Small intestine (tissue), 7 donors: ENCODE results near the gene TH. TPM values are rescaled to one million over a fixed set of nuclear protein-coding genes. Genes with fewer than 3 reads are reported as not detected.

Experiments
- DNase-seq, 2 donors: peaks; one replicate each; pipeline versions ENCODE4 v3.0.0 to v3.0.0-alpha.2; 2013
- FAIRE-seq: peaks from 2 replicates; lab custom pipeline; 2012; peaks lifted over from hg19 to GRCh38; lab: Jason Lieb, UNC
- H3K27ac ChIP-seq, 3 donors: one replicate each; pipeline ENCODE4 v1.5.1; 2013; ENCODE audit warnings: low read length in 2 of 3, mild to moderate bottlenecking in 2 of 3, control low read depth in 1 of 3, inconsistent platforms in 1 of 3, low read depth in 1 of 3, moderate library complexity in 1 of 3
- H3K27me3 ChIP-seq, 3 donors: one replicate each; pipeline ENCODE4 v1.6.1; 2013; ENCODE audit warnings: low read length in 3 of 3, inconsistent platforms in 1 of 3; ENCODE audit not compliant: control insufficient read depth in 3 of 3, insufficient read depth in 3 of 3
- H3K36me3 ChIP-seq, 3 donors: one replicate each; pipeline ENCODE4 v1.6.1; 2013; ENCODE audit warnings: low read length in 3 of 3, inconsistent platforms in 1 of 3, low read depth in 1 of 3, mild to moderate bottlenecking in 1 of 3, moderate library complexity in 1 of 3; ENCODE audit not compliant: control insufficient read depth in 3 of 3, insufficient read depth in 2 of 3
- H3K4me1 ChIP-seq, 3 donors: one replicate each; pipeline ENCODE4 v1.6.1; 2013; ENCODE audit warnings: low read length in 2 of 3, inconsistent platforms in 1 of 3, low read depth in 1 of 3, mild to moderate bottlenecking in 1 of 3, moderate library complexity in 1 of 3; ENCODE audit not compliant: control insufficient read depth in 3 of 3, insufficient read depth in 2 of 3
- H3K4me3 ChIP-seq, 3 donors: one replicate each; pipeline ENCODE4 v1.5.1; 2013; ENCODE audit warnings: low read length in 3 of 3, control low read depth in 1 of 3, inconsistent platforms in 1 of 3, low read depth in 1 of 3, mild to moderate bottlenecking in 1 of 3, moderate library complexity in 1 of 3
- H3K9me3 ChIP-seq, 2 donors: one replicate each; pipeline ENCODE4 v1.6.1; 2013; ENCODE audit warnings: low read depth in 1 of 2, low read length in 1 of 2; ENCODE audit not compliant: control insufficient read depth in 2 of 2, insufficient read depth in 1 of 2
- whole genome bisulfite sequencing, 3 donors: extraction: QIAGEN DNeasy Blood & Tissue Kit; methylation state at CpG; one replicate each; pipeline ENCODE4 v1.1.7; 2013; 5-methylcytosine and 5-hydroxymethylcytosine counted together
- polyA plus RNA-seq, 4 donors: library from polyadenylated mRNA; stranded (reverse) in 3 of 4; unstranded in 1 of 4; fragments of 200-250 nt in 3 of 4; fragments of 120-200 nt in 1 of 4; gene quantifications; one replicate each; pipeline versions ENCODE4 v1.2.1 to v1.2.3, GENCODE V29; 2013
- donor health status: healthy with polysubstance abuse.
- donor health status: control.
- donor health status: control.
- donor health status: Bipolar disorder and iron deficiency.
- donor health status: healthy.

TH gene
- polyA plus RNA-seq, 4 donors: 0.10 to 1.7 TPM; not detected in 2

DNA sequence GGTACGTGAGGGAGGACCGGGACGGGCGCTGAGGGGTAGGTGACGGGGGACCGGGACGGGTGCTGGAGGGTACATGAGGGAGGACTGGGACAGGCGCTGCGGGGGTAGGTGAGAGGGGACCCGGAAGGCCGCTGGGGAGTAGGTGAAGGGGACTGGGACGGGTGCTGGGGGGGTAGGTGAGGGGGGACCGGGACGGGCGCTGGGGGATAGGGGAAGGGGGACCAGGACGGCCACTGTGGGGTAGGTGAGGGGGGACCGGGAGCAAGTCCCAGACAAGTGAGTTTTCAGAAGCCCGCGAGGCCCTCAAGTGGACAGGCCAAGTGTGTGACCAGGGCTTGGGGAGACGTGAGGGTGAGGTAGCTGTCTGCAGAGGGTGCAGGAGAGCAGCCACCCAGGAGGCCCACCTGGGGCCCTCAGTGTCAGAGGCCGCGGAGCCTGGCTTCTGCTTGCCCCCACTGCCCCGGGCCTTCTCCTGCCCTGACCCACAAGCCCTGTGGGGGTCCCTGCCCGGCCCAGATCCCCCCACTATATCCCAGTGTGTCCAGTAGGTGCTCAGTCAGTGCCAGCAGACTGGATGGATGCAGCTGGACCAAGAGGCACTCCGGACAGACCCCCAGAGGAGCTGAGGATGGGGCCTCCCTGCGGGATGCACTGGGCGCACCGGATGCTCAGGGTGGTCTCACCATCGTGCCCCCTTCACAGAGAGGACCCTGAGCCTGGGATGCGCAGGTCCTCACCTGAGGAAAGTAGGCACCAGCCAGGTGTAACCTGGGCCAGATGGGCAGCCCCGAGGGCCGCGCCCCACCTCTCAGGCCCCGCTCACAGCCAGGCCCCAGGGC, 44.2 kb upstream of the TH start:
- Histone ChIP-seq H3K27me3 (no peaks in the 10 kb centered on the region), H3K27ac (no peak overlapping the region), H3K4me3 (no peak overlapping the region), H3K4me1 (peaks cover 2 to 59% (median 4%) of the 10 kb centered on the region in 3 donors), H3K36me3 (no peaks in the 10 kb centered on the region), H3K9me3 (peaks cover 0 to 4% of the 10 kb centered on the region in 2 donors)
- DNase-seq: no peak
- FAIRE-seq: no peak
- WGBS, 3 donors: 80 to 84% (median 83%) methylated on average over 31 to 34 of the region's 34 CpGs

DNA sequence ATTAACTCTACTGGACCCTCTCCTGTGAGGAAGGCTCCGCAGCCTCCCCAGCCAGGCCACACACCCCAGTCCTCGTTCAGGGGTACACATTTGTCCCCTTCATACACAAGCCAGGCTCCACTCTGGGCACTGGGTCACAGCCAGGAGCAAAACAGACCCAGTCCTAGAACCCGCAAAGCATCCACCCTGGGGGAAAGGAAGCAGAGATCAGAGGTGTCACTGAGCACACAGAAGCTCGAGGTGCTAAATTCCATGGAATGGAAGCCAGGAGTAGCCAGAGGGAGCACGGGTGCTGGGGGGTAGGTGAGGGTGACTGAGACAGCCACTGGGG, 43.6 kb upstream of the TH start:
- DNase-seq: no peak
- no peaks in the 10 kb centered on the region for H3K27me3 ChIP-seq
- no peak overlapping the region for H3K27ac ChIP-seq
- 75 to 86% (median 86%) methylated on average over 5 of the region's 5 CpGs for WGBS, 3 donors
- H3K4me1 ChIP-seq: peaks cover 2 to 61% (median 4%) of the 10 kb centered on the region in 3 donors
- no peak for FAIRE-seq
- no peaks in the 10 kb centered on the region for H3K9me3 ChIP-seq
- peaks cover 0 to 3% (median 0%) of the 10 kb centered on the region in 3 donors for H3K36me3 ChIP-seq
- no peak overlapping the region for H3K4me3 ChIP-seq

DNA sequence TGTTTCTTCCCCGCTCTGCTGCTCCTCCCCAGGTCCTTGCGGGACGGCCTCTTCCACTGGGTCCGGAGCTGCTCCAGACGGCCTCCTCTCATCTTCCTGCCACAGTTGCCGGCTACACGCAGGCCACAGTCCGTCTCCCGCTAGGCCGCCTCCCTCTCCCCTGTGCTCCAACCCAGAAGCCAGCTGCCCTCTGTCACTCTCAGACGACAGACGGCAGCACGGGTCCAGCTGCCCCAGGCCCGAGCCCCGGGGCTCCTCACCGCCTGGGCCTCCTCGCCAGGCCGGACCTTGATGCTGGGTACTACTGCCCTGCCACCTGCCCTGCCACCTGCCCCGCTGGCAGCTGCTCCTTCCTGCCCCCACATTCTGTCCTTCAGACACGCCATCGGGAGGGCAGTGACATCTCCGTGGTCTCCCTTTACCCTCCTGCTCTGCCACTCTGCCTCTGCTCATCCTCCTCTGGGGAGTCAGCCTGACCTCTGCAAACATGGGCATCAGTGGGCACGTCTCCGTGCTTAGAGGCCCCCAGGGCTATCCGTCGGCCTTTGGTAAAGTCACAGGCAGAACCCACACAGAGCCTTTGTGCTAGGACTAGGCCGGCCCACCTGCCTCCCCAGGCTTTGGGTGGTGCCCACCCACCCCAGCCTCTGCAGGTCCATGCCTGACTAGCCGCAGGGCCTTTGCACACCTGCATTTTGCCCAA, 43.1 kb upstream of the TH start:
- Histone ChIP-seq H3K9me3 (no peaks in the 10 kb centered on the region), H3K36me3 (peaks cover 0 to 4% (median 0%) of the 10 kb centered on the region in 3 donors), H3K27me3 (no peaks in the 10 kb centered on the region), H3K27ac (no peak overlapping the region), H3K4me3 (no peak overlapping the region), H3K4me1 (peaks cover 1 to 61% (median 4%) of the 10 kb centered on the region in 3 donors)
- DNase-seq (no peak), FAIRE-seq (no peak)
- 39 to 67% (median 56%) methylated on average over 28 of the region's 28 CpGs for WGBS, 3 donors

DNA sequence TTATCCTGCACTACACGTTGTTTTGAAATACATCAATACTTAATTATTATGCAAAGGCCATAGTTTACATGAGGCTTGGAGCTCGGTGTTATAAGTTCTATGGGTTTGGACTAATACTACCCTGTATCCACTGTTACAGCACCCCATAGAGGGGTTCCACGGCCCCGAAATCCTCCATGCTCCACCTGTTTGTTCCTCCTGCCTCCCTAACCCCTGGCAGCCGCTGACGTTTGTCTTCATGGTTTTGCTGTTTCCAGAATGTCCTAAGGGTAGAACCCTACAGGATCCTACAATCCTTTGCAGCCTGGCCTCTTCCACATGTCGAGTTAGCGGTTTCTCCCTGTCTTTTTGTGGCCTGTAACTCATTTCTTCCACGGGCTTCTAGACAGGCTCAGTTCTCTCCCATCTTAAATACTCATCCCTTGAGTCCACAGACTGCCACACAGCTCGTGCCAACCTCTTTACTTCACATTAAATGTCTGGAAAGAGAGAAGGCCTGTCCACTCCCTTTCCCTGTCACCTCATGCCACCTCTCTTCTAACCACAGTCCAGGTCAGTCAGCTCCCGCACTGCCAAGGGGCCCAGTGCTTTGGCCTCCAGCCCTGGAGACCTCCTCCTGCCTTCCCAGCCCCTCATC, 42.4 kb upstream of the TH start:
- Histone ChIP-seq H3K27me3 (no peaks in the 10 kb centered on the region), H3K4me3 (no peak overlapping the region), H3K4me1 (peaks cover 0 to 63% (median 2%) of the 10 kb centered on the region in 3 donors), H3K36me3 (peaks cover 0 to 4% (median 0%) of the 10 kb centered on the region in 3 donors), H3K27ac (no peak overlapping the region), H3K9me3 (no peaks in the 10 kb centered on the region)
- no peak for FAIRE-seq
- no peak for DNase-seq
- 54 to 77% (median 67%) methylated on average over 11 of the region's 11 CpGs for WGBS, 3 donors

DNA sequence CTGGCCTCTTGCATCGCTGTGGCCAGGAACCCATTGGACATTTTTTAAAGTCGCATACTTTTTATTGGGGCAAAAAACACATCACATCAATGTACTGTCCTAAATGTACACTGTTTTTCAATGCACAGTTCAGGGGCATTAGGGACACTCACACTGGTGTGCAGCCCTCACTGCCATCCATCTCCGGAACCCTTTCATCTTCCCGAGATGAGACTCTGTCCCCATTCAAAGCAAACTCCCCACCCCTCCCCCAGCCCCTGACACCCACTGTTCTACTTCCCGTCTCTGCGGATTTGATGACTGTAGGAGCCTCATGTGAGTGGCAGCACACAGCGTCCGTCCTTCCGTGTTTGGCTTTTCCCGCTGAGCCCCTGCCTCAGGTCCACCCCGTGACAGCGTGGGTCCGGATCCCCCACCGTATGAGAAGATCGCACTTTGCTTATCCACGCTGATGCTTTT, 41.8 kb upstream of the TH start:
- 14 to 44% (median 25%) methylated on average over 16 of the region's 16 CpGs for WGBS, 3 donors
- DNase-seq (peak in 1 of 2 donors; percentile 43), FAIRE-seq (no peak)
- H3K27me3 ChIP-seq: no peaks in the 10 kb centered on the region
- no peak overlapping the region for H3K4me3 ChIP-seq
- H3K27ac ChIP-seq: no peak overlapping the region
- peaks cover 0 to 4% (median 0%) of the 10 kb centered on the region in 3 donors for H3K36me3 ChIP-seq
- H3K9me3 ChIP-seq: no peaks in the 10 kb centered on the region
- H3K4me1 ChIP-seq: peaks cover 0 to 69% (median 2%) of the 10 kb centered on the region in 3 donors

DNA sequence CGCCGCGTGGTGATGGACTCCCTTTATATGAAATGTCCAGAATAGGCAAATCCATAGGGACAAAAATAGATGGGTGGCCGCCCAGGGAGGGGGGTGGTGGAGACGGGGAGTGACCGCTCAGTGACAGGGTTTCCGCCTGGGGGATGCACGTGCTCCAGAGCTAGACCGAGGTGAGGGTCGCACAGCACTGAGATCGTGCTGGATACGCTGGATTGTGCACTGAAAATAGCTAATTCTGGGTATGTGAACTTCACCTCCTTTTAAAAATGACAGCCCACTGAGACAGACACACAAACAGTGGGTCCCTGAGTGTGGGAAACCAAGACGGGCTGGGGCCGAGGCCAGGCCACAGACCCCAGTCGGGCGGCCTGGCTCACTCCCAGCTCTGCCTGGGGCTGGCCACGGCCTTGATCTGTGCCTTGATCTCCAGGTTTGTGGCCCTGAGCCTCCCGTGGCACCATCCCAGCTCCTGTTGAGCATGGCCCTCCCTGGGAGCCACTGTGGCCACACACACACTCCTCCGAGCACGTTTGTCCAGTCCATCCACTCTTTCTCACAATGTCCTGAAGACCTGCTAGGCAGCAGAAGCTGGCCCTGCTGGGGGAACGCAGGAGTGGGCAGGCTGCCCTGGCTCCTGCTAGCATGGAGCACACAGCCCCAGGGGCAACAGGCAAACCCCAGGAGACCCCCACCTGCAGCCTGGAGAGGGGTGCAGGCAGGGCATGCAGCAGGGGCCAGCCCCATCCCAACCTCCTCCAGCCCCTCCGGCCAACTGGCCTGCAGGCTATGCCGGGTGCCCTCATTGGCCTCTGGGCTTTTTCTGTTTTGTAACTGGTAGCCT, 41.0 kb upstream of the TH start:
- no peak for DNase-seq
- Histone ChIP-seq H3K4me1 (peaks cover 0 to 74% (median 2%) of the 10 kb centered on the region in 3 donors), H3K4me3 (no peak overlapping the region), H3K9me3 (no peaks in the 10 kb centered on the region), H3K27me3 (no peaks in the 10 kb centered on the region), H3K36me3 (peaks cover 0 to 4% (median 0%) of the 10 kb centered on the region in 3 donors), H3K27ac (no peak overlapping the region)
- WGBS, 3 donors: 67 to 77% (median 69%) methylated on average over 23 of the region's 23 CpGs
- FAIRE-seq: no peak

DNA sequence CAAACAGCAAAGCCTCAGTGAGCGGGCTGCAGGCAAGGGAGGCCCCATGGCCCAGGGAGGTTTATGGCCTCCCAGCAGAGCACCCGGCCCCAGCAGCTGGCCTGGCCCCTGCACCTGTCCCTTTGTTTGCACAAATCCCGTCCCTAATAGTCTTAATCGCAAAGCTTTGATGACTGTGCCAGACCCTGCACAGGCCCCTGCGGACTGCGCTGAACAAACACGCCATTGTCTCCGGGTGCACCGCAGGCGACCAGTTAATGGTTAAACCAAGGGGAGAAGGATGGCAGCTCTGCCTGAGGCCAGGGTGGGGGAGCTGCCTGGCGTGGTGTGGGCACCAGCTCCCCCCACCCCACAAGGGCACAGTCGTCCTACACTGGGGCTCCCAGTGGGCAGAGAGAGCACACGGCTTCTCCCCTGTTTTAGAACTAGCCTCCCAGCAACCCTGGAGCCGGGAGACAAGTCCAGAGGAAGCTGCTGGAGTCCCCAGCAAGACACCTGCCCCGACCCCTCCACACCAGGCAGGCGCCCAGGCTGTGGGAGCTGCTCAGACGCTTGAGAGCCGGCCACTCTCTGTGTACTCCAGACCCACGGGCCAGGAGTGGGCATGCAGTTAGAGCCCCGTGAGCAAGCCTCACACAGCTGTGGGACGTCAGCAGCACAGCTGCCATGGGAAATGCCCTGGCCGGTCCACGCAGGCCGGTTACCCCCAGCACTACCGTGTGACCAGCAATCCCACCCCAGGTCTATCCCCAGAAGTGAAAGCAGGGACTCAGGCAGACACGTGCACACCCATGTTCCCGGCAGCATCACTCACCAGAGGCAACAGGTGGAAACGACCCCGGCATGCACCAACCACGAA, 39.7 kb upstream of the TH start:
- H3K4me3 ChIP-seq: no peak overlapping the region
- peaks cover 0 to 66% (median 2%) of the 10 kb centered on the region in 3 donors for H3K4me1 ChIP-seq
- FAIRE-seq (no peak), DNase-seq (peak; percentile 81 to 93)
- H3K36me3 ChIP-seq: peaks cover 0 to 4% (median 0%) of the 10 kb centered on the region in 3 donors
- no peaks in the 10 kb centered on the region for H3K27me3 ChIP-seq
- peaks cover 0 to 5% of the 10 kb centered on the region in 2 donors for H3K9me3 ChIP-seq
- WGBS, 3 donors: 15 to 61% (median 31%) methylated on average over 30 of the region's 30 CpGs
- peak overlapping the region in 2 of 3 donors; percentile 70 to 71 for H3K27ac ChIP-seq
